ENCODE results near the gene MMAB. TPM values are rescaled to one million over a fixed set of nuclear protein-coding genes. Genes with fewer than 3 reads are reported as not detected.

MMAB gene
- total and polyA plus RNA-seq, 4 donors: 47.1 to 101 (median 77.1) TPM

DNA sequence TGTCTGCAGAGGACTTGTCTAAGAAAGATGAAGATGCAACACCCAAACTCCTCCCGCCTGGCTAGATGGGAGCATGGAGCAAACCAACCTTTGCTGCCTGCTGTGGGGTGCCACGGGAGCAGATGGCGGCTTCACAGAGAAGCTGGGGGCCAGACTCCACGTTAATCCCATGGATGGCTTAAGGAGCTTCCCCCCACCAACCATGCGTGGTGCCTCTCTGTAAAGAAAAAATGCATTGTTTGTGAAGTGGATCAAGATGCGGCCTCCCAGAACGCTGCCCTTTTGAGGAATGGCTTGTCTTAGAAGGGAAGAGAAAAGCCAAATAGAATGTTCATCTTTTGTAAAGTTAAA lies 15.9 kb upstream of the MMAB start:
- 80% methylated on average over 7 of the region's 7 CpGs for WGBS
- no peak for DNase-seq (ENCODE audit: low spot score)
- Histone ChIP-seq H3K27ac (ENCODE audit: low read depth in 1 of 2, low read length in 2 of 2) (peak overlapping the region; percentile 78 to 88), H3K36me3 (ENCODE audit: control insufficient read depth in 4 of 4, insufficient read depth in 3 of 4, low read depth in 1 of 4, low read length in 3 of 4) (peaks cover 8 to 16% (median 12%) of the 10 kb centered on the region in 4 donors), H3K4me1 (ENCODE audit: control insufficient read depth in 4 of 4, insufficient read depth in 4 of 4, low read length in 3 of 4) (peaks cover 5 to 56% (median 35%) of the 10 kb centered on the region in 4 donors), H3K4me3 (ENCODE audit: low read depth in 1 of 3, low read length in 3 of 3) (no peak overlapping the region), H3K9me3 (ENCODE audit: control insufficient read depth in 4 of 4, low read length in 3 of 4) (no peaks in the 10 kb centered on the region), H3K27me3 (ENCODE audit: control insufficient read depth in 4 of 4, insufficient read depth in 4 of 4, low read length in 3 of 4) (no peaks in the 10 kb centered on the region), H3K9ac (ENCODE audit: low read depth in 1 of 2, low read length in 2 of 2) (no peak overlapping the region)
- TF ChIP-seq YY1 (IDR thresholded peaks at IDR 0.05) (no peak), EGR1 (IDR thresholded peaks at IDR 0.05; ENCODE audit: low read depth in 2 of 2) (no peak), TAF1 (conservative IDR thresholded peaks at IDR 0.05) (no peak), SP1 (IDR thresholded peaks at IDR 0.05) (no peak), NR2F2 (IDR thresholded peaks at IDR 0.05) (no peak), HNF4A (conservative IDR thresholded peaks at IDR 0.05) (no peak), FOXA1 (IDR thresholded peaks at IDR 0.05) (no peak), HNF4G (IDR thresholded peaks at IDR 0.05) (no peak), ATF3 (IDR thresholded peaks at IDR 0.05) (no peak), REST (IDR thresholded peaks at IDR 0.05) (no peak), JUND (IDR thresholded peaks at IDR 0.05) (no peak), FOXA2 (IDR thresholded peaks at IDR 0.05) (no peak), RAD21 (IDR thresholded peaks at IDR 0.05) (no peak), RXRA (IDR thresholded peaks at IDR 0.05) (no peak)
- TF ChIP-seq, protein P1, sequence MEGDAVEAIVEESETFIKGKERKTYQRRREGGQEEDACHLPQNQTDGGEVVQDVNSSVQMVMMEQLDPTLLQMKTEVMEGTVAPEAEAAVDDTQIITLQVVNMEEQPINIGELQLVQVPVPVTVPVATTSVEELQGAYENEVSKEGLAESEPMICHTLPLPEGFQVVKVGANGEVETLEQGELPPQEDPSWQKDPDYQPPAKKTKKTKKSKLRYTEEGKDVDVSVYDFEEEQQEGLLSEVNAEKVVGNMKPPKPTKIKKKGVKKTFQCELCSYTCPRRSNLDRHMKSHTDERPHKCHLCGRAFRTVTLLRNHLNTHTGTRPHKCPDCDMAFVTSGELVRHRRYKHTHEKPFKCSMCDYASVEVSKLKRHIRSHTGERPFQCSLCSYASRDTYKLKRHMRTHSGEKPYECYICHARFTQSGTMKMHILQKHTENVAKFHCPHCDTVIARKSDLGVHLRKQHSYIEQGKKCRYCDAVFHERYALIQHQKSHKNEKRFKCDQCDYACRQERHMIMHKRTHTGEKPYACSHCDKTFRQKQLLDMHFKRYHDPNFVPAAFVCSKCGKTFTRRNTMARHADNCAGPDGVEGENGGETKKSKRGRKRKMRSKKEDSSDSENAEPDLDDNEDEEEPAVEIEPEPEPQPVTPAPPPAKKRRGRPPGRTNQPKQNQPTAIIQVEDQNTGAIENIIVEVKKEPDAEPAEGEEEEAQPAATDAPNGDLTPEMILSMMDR (IDR thresholded peaks at IDR 0.05; ENCODE audit: low read depth, low read length, missing input control): no peak
- TF ChIP-seq, protein P2, sequence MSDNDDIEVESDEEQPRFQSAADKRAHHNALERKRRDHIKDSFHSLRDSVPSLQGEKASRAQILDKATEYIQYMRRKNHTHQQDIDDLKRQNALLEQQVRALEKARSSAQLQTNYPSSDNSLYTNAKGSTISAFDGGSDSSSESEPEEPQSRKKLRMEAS (IDR thresholded peaks at IDR 0.05): no peak
- TF ChIP-seq, protein P3, sequence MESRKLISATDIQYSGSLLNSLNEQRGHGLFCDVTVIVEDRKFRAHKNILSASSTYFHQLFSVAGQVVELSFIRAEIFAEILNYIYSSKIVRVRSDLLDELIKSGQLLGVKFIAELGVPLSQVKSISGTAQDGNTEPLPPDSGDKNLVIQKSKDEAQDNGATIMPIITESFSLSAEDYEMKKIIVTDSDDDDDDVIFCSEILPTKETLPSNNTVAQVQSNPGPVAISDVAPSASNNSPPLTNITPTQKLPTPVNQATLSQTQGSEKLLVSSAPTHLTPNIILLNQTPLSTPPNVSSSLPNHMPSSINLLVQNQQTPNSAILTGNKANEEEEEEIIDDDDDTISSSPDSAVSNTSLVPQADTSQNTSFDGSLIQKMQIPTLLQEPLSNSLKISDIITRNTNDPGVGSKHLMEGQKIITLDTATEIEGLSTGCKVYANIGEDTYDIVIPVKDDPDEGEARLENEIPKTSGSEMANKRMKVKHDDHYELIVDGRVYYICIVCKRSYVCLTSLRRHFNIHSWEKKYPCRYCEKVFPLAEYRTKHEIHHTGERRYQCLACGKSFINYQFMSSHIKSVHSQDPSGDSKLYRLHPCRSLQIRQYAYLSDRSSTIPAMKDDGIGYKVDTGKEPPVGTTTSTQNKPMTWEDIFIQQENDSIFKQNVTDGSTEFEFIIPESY (IDR thresholded peaks at IDR 0.05): no peak
